ENCODE measurements around the gene PDZD2. TPM values are rescaled to one million over a fixed set of nuclear protein-coding genes. Genes with fewer than 3 reads are reported as not detected.

Gene PDZD2
- total and polyA plus RNA-seq, 8 donors, result under 0.01 to 61.3 (median 5.8) TPM

GRCh38 chr5:31755676-31756230 is 116.8 kb downstream of the PDZD2 start:
- Histone ChIP-seq H3K4me3 (no peak overlapping the region), H3K27ac (no peak overlapping the region), H3K4me1 (no peaks in the 10 kb centered on the region), H3K27me3 (no peaks in the 10 kb centered on the region), H3K9me3 (no peaks in the 10 kb centered on the region), H3K36me3 (no peaks in the 10 kb centered on the region)
- intact Hi-C loops (cut with DNase I; ENCODE audit: low total_unique reads), result no loop called here
- TF ChIP-seq EP300 (IDR thresholded peaks at IDR 0.05) (no peak), POLR2AphosphoS5 (IDR thresholded peaks at IDR 0.05) (no peak), POLR2A (IDR thresholded peaks at IDR 0.05) (no peak), CTCF (IDR thresholded peaks at IDR 0.05) (no peak)
- WGBS, 5 donors, result 80 to 84% (median 82%) methylated on average over 10 of the region's 10 CpGs
- DNase-seq, result peak in 1 of 2 donors; percentile 40

- H3K4me3 ChIP-seq, result no peak overlapping the region
- H3K4me1 ChIP-seq, result no peaks in the 10 kb centered on the region
- H3K27ac ChIP-seq, result no peak overlapping the region
- H3K27me3 ChIP-seq, result no peaks in the 10 kb centered on the region
- 85 to 93% (median 89%) methylated on average over 8 of the region's 8 CpGs for WGBS, 5 donors
- DNase-seq, result no peak
- no peaks in the 10 kb centered on the region for H3K36me3 ChIP-seq
- no peak for TF ChIP-seq CTCF (IDR thresholded peaks at IDR 0.05)
- no peak for TF ChIP-seq POLR2A (IDR thresholded peaks at IDR 0.05)
- no peak for TF ChIP-seq EP300 (IDR thresholded peaks at IDR 0.05)
- no peak for TF ChIP-seq POLR2AphosphoS5 (IDR thresholded peaks at IDR 0.05)
- intact Hi-C loops (cut with DNase I; ENCODE audit: low total_unique reads), result no loop called here
- H3K9me3 ChIP-seq, result no peaks in the 10 kb centered on the region
These were observed 118.9 kb downstream of the PDZD2 start for GRCh38 chr5:31757806-31758205.

GRCh38 chr5:31758803-31759425 is 120.0 kb downstream of the PDZD2 start:
- no peaks in the 10 kb centered on the region for H3K36me3 ChIP-seq
- H3K4me1 ChIP-seq, result no peaks in the 10 kb centered on the region
- 52 to 61% (median 54%) methylated on average over 11 of the region's 11 CpGs for WGBS, 5 donors
- DNase-seq, result no peak
- H3K27me3 ChIP-seq, result no peaks in the 10 kb centered on the region
- no peaks in the 10 kb centered on the region for H3K9me3 ChIP-seq
- intact Hi-C loops (cut with DNase I; ENCODE audit: low total_unique reads), result no loop called here
- no peak overlapping the region for H3K27ac ChIP-seq
- H3K4me3 ChIP-seq, result no peak overlapping the region
- TF ChIP-seq POLR2AphosphoS5 (IDR thresholded peaks at IDR 0.05), result no peak
- TF ChIP-seq EP300 (IDR thresholded peaks at IDR 0.05), result no peak
- TF ChIP-seq POLR2A (IDR thresholded peaks at IDR 0.05), result no peak
- no peak for TF ChIP-seq CTCF (IDR thresholded peaks at IDR 0.05)

- H3K27me3 ChIP-seq, result no peaks in the 10 kb centered on the region
- no peak overlapping the region for H3K27ac ChIP-seq
- TF ChIP-seq POLR2A (IDR thresholded peaks at IDR 0.05) (no peak), EP300 (IDR thresholded peaks at IDR 0.05) (no peak), CTCF (IDR thresholded peaks at IDR 0.05) (no peak), POLR2AphosphoS5 (IDR thresholded peaks at IDR 0.05) (no peak)
- WGBS, 5 donors, result 57 to 90% (median 59%) methylated on average over 2 of the region's 2 CpGs
- no peak overlapping the region for H3K4me3 ChIP-seq
- no peaks in the 10 kb centered on the region for H3K9me3 ChIP-seq
- no peaks in the 10 kb centered on the region for H3K4me1 ChIP-seq
- intact Hi-C loops (cut with DNase I; ENCODE audit: low total_unique reads), result no loop called here
- no peak for DNase-seq
- no peaks in the 10 kb centered on the region for H3K36me3 ChIP-seq
These were observed 121.0 kb downstream of the PDZD2 start for GRCh38 chr5:31759925-31760324.

Measured in stomach (tissue), 9 donors.